Smooth muscle cell (in vitro differentiated cells): ENCODE data around the gene ETS1. TPM values are rescaled to one million over a fixed set of nuclear protein-coding genes. Genes with fewer than 3 reads are reported as not detected.

Source experiments
- DNase-seq: peaks from one replicate; lab custom pipeline; 2025; ENCODE audit not compliant: unreplicated experiment; lab: John Stamatoyannopoulos, UW
- H2AFZ ChIP-seq: fragments of 200-600 bp; sonication (generic); 2 replicates; pipeline ENCODE4 v1.6.0; 2016; ENCODE audit warnings: antibody characterized with exemption, low read depth, mild to moderate bottlenecking
- H3F3A ChIP-seq: fragments of 200-600 bp; sonication (generic); 2 replicates; pipeline ENCODE4 v1.6.0; 2017; ENCODE audit warnings: antibody characterized with exemption, low read depth
- H3K27ac ChIP-seq: fragments of 200-600 bp; sonication (generic); 2 replicates; pipeline ENCODE4 v1.5.1; 2016; ENCODE audit warnings: low read depth, mild to moderate bottlenecking
- H3K27me3 ChIP-seq: fragments of 200-600 bp; sonication (generic); 2 replicates; pipeline ENCODE4 v1.6.1; 2016; ENCODE audit warnings: low read depth, mild to moderate bottlenecking
- H3K36me3 ChIP-seq: fragments of 200-600 bp; sonication (generic); 2 replicates; pipeline ENCODE4 v1.5.1; 2016; ENCODE audit warnings: low read depth
- H3K4me1 ChIP-seq: fragments of 200-600 bp; sonication (generic); 2 replicates; pipeline ENCODE4 v1.5.1; 2016; ENCODE audit warnings: low read depth
- H3K4me2 ChIP-seq: fragments of 200-600 bp; sonication (generic); 2 replicates; pipeline ENCODE4 v1.6.0; 2016; ENCODE audit warnings: mild to moderate bottlenecking
- H3K4me3 ChIP-seq: fragments of 200-600 bp; sonication (generic); 2 replicates; pipeline ENCODE4 v1.5.1; 2016; ENCODE audit warnings: mild to moderate bottlenecking
- H3K79me2 ChIP-seq: fragments of 200-600 bp; sonication (generic); 2 replicates; pipeline ENCODE4 v1.6.0; 2016; ENCODE audit warnings: low read depth, mild to moderate bottlenecking
- H3K9ac ChIP-seq: fragments of 200-600 bp; sonication (generic); 2 replicates; pipeline ENCODE4 v1.6.0; 2016; ENCODE audit warnings: low read depth
- H3K9me3 ChIP-seq: fragments of 200-600 bp; sonication (generic); replicated peaks from 2 replicates; pipeline ENCODE4 v1.5.1; 2016; ENCODE audit warnings: low read depth
- H4K20me1 ChIP-seq: fragments of 200-600 bp; sonication (generic); 2 replicates; pipeline ENCODE4 v1.6.0; 2016; ENCODE audit warnings: low read depth
- WGBS: methylation state at CpG from one replicate; pipeline ENCODE4 v1.1.7; 2016; ENCODE audit warnings: low lambda C conversion rate; 5-methylcytosine and 5-hydroxymethylcytosine counted together
- polyA plus RNA-seq: library from polyadenylated mRNA; unstranded; fragments of >200 nt; fragmentation: Nextera tagmentation; extraction: Ambion mirVana; gene quantifications from 2 replicates; pipeline ENCODE4 v1.2.1, GENCODE V29; 2016
- total RNA-seq: library from RNA; depleted of rRNA; stranded (reverse); fragments of >200 nt; gene quantifications from 2 replicates; pipeline ENCODE4 v1.2.3, GENCODE V29; 2014
- TF ChIP-seq, protein P1 (sequence below): fragments of 200-600 bp; sonication (generic); IDR thresholded peaks from 2 replicates; pipeline ENCODE4 v1.5.1; 2017; ENCODE audit warnings: borderline replicate concordance, mild to moderate bottlenecking, antibody characterized with exemption; ENCODE audit not compliant: insufficient read depth, poor library complexity, severe bottlenecking

ETS1 gene
- total and polyA plus RNA-seq, 2 experiments from 2014 or later = 4.1 to 22.8 TPM

DNA sequence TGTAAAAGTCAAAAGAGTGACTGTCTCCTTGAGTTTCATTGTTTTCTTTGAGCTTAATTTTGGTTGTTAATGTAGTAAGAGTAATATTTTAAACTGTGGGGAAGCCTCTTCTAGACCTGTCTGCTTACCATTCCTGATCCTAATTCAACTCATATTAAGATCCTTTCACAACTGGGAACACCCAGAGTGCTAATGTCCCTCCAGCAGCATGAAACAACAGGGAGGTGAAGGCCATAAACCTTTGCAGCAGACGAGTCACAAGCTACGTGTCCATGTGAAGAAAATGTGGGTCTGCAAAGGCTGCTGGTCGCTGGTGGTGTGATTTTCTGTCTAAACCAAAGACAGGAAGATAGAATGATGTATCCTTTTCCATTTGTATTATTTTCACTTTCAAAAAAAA, 152.5 kb downstream of the ETS1 start:
- H3K4me2 ChIP-seq = no peak overlapping the region
- H3K9me3 ChIP-seq = no peaks in the 10 kb centered on the region
- no peak overlapping the region for H3K27ac ChIP-seq
- TF ChIP-seq, protein P1, sequence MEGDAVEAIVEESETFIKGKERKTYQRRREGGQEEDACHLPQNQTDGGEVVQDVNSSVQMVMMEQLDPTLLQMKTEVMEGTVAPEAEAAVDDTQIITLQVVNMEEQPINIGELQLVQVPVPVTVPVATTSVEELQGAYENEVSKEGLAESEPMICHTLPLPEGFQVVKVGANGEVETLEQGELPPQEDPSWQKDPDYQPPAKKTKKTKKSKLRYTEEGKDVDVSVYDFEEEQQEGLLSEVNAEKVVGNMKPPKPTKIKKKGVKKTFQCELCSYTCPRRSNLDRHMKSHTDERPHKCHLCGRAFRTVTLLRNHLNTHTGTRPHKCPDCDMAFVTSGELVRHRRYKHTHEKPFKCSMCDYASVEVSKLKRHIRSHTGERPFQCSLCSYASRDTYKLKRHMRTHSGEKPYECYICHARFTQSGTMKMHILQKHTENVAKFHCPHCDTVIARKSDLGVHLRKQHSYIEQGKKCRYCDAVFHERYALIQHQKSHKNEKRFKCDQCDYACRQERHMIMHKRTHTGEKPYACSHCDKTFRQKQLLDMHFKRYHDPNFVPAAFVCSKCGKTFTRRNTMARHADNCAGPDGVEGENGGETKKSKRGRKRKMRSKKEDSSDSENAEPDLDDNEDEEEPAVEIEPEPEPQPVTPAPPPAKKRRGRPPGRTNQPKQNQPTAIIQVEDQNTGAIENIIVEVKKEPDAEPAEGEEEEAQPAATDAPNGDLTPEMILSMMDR = no peak
- no peaks in the 10 kb centered on the region for H3K36me3 ChIP-seq
- H3K79me2 ChIP-seq = no peaks in the 10 kb centered on the region
- DNase-seq = no peak
- no peak overlapping the region for H3K4me3 ChIP-seq
- H3K4me1 ChIP-seq = no peaks in the 10 kb centered on the region
- H2AFZ ChIP-seq = no peak overlapping the region
- H3F3A ChIP-seq = no peaks in the 10 kb centered on the region
- H3K9ac ChIP-seq = no peak overlapping the region
- H4K20me1 ChIP-seq = no peaks in the 10 kb centered on the region
- no peaks in the 10 kb centered on the region for H3K27me3 ChIP-seq
- 78% methylated on average over 3 of the region's 3 CpGs for WGBS

DNA sequence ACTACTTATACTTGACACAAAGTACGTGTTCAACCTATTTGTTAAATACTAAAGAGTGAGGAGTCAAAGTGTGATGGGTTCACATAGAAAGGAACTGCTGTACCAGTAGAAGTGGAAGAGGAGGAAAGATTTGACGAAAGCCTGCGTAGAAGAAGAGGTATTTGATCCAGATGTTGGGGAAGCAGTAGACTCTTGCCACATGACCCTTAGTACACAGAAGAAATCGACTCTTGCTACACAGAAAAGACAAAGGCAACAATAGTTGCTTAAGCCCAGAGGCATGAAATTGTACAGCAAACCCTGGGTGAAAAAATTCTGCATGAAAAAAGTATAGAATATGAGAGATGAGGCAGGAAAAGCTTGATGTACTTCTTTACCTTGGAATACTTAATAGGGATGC, 152.9 kb downstream of the ETS1 start:
- H3K9ac ChIP-seq = no peak overlapping the region
- H3K4me2 ChIP-seq = no peak overlapping the region
- no peak overlapping the region for H3K4me3 ChIP-seq
- no peak overlapping the region for H3K27ac ChIP-seq
- no peaks in the 10 kb centered on the region for H3K36me3 ChIP-seq
- no peaks in the 10 kb centered on the region for H3F3A ChIP-seq
- TF ChIP-seq, protein P1 = no peak
- H3K4me1 ChIP-seq = no peaks in the 10 kb centered on the region
- no peak for DNase-seq
- H2AFZ ChIP-seq = no peak overlapping the region
- 96% methylated on average over 4 of the region's 4 CpGs for WGBS
- H3K79me2 ChIP-seq = no peaks in the 10 kb centered on the region
- H3K9me3 ChIP-seq = no peaks in the 10 kb centered on the region
- H3K27me3 ChIP-seq = no peaks in the 10 kb centered on the region
- H4K20me1 ChIP-seq = no peaks in the 10 kb centered on the region

DNA sequence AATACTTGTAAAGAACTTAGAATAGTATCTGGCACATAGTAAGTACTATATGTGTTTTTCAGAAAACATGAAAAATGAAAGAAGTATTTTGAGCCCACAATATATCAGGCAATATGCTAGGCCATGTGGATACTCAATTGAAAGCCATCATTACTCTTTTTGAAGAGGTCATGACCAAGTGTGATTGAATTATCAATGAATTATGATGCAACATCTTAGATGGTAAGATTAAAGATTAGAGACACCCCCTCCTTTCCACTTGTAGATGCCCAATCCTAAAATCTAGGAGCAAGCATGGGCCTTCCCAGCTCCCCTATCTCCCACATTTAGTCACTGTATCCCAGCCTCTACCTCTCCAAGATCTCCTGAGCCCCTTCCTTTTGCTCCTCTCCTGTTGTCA, 154.4 kb downstream of the ETS1 start:
- Histone ChIP-seq H3K9ac (no peak overlapping the region), H2AFZ (no peak overlapping the region), H3K9me3 (no peaks in the 10 kb centered on the region), H3F3A (peaks cover 8% of the 10 kb centered on the region), H3K4me1 (peaks cover 8% of the 10 kb centered on the region), H3K4me2 (no peak overlapping the region), H3K27ac (no peak overlapping the region), H3K36me3 (no peaks in the 10 kb centered on the region), H3K79me2 (no peaks in the 10 kb centered on the region), H3K27me3 (no peaks in the 10 kb centered on the region), H3K4me3 (no peak overlapping the region), H4K20me1 (no peaks in the 10 kb centered on the region)
- no peak for DNase-seq
- TF ChIP-seq, protein P1 = no peak

DNA sequence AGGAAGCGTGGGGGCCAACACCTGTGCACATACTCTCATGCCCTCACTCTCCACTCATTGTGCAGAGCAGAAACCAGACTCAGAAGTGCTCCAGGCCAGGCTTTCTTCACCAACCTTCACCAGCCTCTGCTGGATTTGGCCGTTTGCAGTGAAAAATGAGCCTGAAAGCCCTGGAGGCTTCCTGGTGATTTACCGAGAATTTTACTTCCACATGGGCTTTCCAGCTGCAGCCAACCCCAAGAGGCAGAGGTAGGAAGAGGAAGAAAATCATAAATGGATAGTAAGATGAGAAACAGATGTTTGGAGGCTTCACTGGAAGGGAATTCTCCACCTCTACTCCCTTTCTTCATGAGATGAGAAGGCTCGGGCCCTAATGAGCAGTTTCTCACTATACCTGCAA, 155.4 kb downstream of the ETS1 start:
- Histone ChIP-seq H3K27ac (no peak overlapping the region), H3F3A (peaks cover 8% of the 10 kb centered on the region), H3K27me3 (no peaks in the 10 kb centered on the region), H3K4me1 (peaks cover 8% of the 10 kb centered on the region), H3K4me3 (no peak overlapping the region), H3K4me2 (no peak overlapping the region), H3K9me3 (no peaks in the 10 kb centered on the region), H2AFZ (no peak overlapping the region), H3K36me3 (no peaks in the 10 kb centered on the region), H3K9ac (no peak overlapping the region), H3K79me2 (no peaks in the 10 kb centered on the region), H4K20me1 (no peaks in the 10 kb centered on the region)
- no peak for DNase-seq
- TF ChIP-seq, protein P1 = no peak
- 75% methylated on average over 4 of the region's 4 CpGs for WGBS
